ENCODE results near the gene INCENP.

DNA sequence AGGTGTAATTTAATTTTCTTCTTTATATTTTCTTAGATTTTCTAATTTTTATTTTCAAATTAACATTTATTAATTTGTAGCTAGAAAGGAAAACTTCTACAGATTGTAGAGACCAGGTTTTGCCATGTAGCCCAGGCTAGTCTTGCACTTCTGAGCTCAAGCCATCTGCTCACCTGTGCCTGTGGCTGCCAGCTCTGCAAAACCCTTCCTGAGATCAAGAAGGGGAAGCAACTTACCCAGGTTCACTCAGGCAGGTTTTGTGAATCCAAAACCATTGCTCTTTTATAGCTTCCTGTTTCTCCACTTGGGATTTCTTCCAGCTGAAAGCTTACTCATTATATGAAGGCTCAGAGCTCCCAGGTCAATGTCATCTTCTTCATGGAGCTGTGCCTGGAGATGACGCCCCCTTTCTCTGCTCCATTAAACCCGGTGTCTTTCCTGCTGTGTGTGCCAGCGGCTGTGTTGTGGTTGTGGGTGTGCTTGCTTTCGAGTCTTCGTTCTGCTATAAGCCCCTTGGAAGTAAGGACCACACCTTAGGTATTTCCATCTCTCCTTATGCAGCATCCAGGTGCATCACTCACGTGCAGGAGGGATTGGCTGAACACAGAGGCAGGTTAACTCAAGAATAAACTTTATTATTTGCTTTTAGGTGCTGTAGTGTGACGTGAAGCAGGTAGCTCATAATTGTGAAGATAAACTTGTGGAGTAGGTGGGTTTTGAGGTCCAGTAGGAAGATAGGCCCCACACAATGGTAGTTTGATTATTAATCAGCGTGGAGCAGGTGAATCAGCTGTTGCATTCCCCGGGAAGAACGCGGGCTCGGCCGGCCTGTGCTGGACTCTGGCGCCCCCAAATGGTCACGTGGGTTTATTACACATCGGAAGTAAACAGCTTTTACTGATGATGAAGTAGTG lies 42.2 kb upstream of the INCENP start:
- TF ChIP-seq CTCF (IDR thresholded peaks at IDR 0.05; ENCODE audit: poor library complexity, severe bottlenecking): peak; percentile 96
- no peak for TF ChIP-seq POLR2AphosphoS5 (IDR thresholded peaks at IDR 0.05)
- no peak for TF ChIP-seq EZH2 (IDR thresholded peaks at IDR 0.05; ENCODE audit: borderline replicate concordance, insufficient read depth, low read length, poor library complexity, severe bottlenecking)
- no peak for TF ChIP-seq TAF1 (IDR thresholded peaks at IDR 0.05; ENCODE audit: low read depth)
- TF ChIP-seq, protein P1, sequence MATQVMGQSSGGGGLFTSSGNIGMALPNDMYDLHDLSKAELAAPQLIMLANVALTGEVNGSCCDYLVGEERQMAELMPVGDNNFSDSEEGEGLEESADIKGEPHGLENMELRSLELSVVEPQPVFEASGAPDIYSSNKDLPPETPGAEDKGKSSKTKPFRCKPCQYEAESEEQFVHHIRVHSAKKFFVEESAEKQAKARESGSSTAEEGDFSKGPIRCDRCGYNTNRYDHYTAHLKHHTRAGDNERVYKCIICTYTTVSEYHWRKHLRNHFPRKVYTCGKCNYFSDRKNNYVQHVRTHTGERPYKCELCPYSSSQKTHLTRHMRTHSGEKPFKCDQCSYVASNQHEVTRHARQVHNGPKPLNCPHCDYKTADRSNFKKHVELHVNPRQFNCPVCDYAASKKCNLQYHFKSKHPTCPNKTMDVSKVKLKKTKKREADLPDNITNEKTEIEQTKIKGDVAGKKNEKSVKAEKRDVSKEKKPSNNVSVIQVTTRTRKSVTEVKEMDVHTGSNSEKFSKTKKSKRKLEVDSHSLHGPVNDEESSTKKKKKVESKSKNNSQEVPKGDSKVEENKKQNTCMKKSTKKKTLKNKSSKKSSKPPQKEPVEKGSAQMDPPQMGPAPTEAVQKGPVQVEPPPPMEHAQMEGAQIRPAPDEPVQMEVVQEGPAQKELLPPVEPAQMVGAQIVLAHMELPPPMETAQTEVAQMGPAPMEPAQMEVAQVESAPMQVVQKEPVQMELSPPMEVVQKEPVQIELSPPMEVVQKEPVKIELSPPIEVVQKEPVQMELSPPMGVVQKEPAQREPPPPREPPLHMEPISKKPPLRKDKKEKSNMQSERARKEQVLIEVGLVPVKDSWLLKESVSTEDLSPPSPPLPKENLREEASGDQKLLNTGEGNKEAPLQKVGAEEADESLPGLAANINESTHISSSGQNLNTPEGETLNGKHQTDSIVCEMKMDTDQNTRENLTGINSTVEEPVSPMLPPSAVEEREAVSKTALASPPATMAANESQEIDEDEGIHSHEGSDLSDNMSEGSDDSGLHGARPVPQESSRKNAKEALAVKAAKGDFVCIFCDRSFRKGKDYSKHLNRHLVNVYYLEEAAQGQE (IDR thresholded peaks at IDR 0.05; ENCODE audit: borderline replicate concordance): no peak
- no peak for TF ChIP-seq EP300 (conservative IDR thresholded peaks at IDR 0.05; ENCODE audit: poor library complexity, severe bottlenecking)
- no peak for TF ChIP-seq MXI1 (conservative IDR thresholded peaks at IDR 0.05; ENCODE audit: poor library complexity, severe bottlenecking)
